Measurements from ENCODE around the gene BBS12. TPM values are rescaled to one million over a fixed set of nuclear protein-coding genes. Genes with fewer than 3 reads are reported as not detected.
A peak's percentile ranks its signal among the peaks of the same experiment; 100 is the strongest.

BBS12 gene
- total and polyA plus RNA-seq, 9 of the 15 experiments (the other 6 are each of a cell fraction or from before 2014, with no cell fraction given): 2.7 to 6.5 (median 3.3) TPM

GRCh38 chr4:122700178-122700725 lies 32.3 kb upstream of the BBS12 start (continued):
- TF ChIP-seq ARID3B (CRISPR knock-in tag; IDR thresholded peaks at IDR 0.05; ENCODE audit: borderline replicate concordance) (no peak), RBFOX2 (IDR thresholded peaks at IDR 0.05; ENCODE audit: low read depth, low read length) (peak; percentile 34; the same call in 1 of the 2 replicates), CBX3 (IDR thresholded peaks at IDR 0.05; ENCODE audit: borderline replicate concordance in 1 of 2, low read length in 2 of 2) (peak in 1 of 2 experiments; percentile 35; a peak in 1 of 3 replicates), BRF2 (IDR thresholded peaks at IDR 0.05; ENCODE audit: borderline replicate concordance, insufficient read depth, insufficient read length) (no peak), MITF (IDR thresholded peaks at IDR 0.05) (peak; percentile 86; the same call in 1 of the 2 replicates), NR0B1 (IDR thresholded peaks at IDR 0.05; ENCODE audit: partially characterized antibody) (no peak), ZNF324 (CRISPR knock-in tag; IDR thresholded peaks at IDR 0.05) (no peak), ARID2 (IDR thresholded peaks at IDR 0.05) (no peak), NR2C1 (IDR thresholded peaks at IDR 0.05) (peak; percentile 26; the same call in 1 of the 2 replicates), NR2C1 (tag; IDR thresholded peaks at IDR 0.05) (no peak), TEAD2 (tag; IDR thresholded peaks at IDR 0.05) (no peak), TARDBP (IDR thresholded peaks at IDR 0.05) (no peak; the same call in 1 of the 2 replicates), ARNT (IDR thresholded peaks at IDR 0.05) (no peak), GATAD2A (IDR thresholded peaks at IDR 0.05) (no peak), SIRT6 (IDR thresholded peaks at IDR 0.05; ENCODE audit: low read depth, low read length) (no peak), ETV5 (CRISPR knock-in tag; IDR thresholded peaks at IDR 0.05; ENCODE audit: low read depth) (peak; percentile 52; the same call in 1 of the 2 replicates), SRSF1 (IDR thresholded peaks at IDR 0.05; ENCODE audit: low read depth, low read length) (no peak), BRF1 (IDR thresholded peaks at IDR 0.05; ENCODE audit: borderline replicate concordance, extremely low read depth, insufficient read length) (no peak), ZNF282 (CRISPR knock-in tag; IDR thresholded peaks at IDR 0.05) (no peak), GTF2B (IDR thresholded peaks at IDR 0.05; ENCODE audit: extremely low read depth, insufficient read length) (no peak), CXXC5 (CRISPR knock-in tag; IDR thresholded peaks at IDR 0.05) (peak; percentile 38), ZNF512 (tag; IDR thresholded peaks at IDR 0.05) (no peak)

Data from K562 (cell line).